KOPT-K1 (cell line): ENCODE data around the gene HSPA4.
"Not testable (repeated sequence)": the region's sequence is repeated elsewhere in the genome, so short reads cannot be mapped to it uniquely, and the experiment has no call there.

Experiments
- H3K27ac ChIP-seq: fragments of 200-600 bp; sonication (generic); 2 replicates; pipeline ENCODE4 v1.5.1; 2016; ENCODE audit warnings: antibody characterized with exemption, mild to moderate bottlenecking, low read depth, low read length; ENCODE audit not compliant: poor library complexity, severe bottlenecking
- H3K36me3 ChIP-seq: fragments of 200-600 bp; sonication (generic); 2 replicates; pipeline ENCODE4 v1.5.1; 2017; ENCODE audit warnings: antibody characterized with exemption, mild to moderate bottlenecking, low read length, moderate library complexity; ENCODE audit not compliant: insufficient read depth
- H3K9me3 ChIP-seq: fragments of 200-600 bp; sonication (generic); 2 replicates; pipeline ENCODE4 v1.5.1; 2017; ENCODE audit warnings: antibody characterized with exemption, low read length, mild to moderate bottlenecking; ENCODE audit not compliant: insufficient read depth, poor library complexity, severe bottlenecking

The HSPA4 gene

GRCh38 chr5:133121080-133121479, 69.3 kb downstream of the HSPA4 start:
- Histone ChIP-seq H3K36me3 (no peaks in the 10 kb centered on the region), H3K9me3 (no peaks in the 10 kb centered on the region), H3K27ac (no peak overlapping the region)

- Histone ChIP-seq H3K9me3 (no peaks in the 10 kb centered on the region), H3K36me3 (no peaks in the 10 kb centered on the region), H3K27ac (no peak overlapping the region)
These were observed 69.9 kb downstream of the HSPA4 start for GRCh38 chr5:133121611-133122150.

GRCh38 chr5:133122711-133123110, 70.9 kb downstream of the HSPA4 start:
- Histone ChIP-seq H3K36me3 (no peaks in the 10 kb centered on the region), H3K9me3 (no peaks in the 10 kb centered on the region), H3K27ac (no peak overlapping the region)

- H3K9me3 ChIP-seq: no peaks in the 10 kb centered on the region
- no peaks in the 10 kb centered on the region for H3K36me3 ChIP-seq
- no peak overlapping the region for H3K27ac ChIP-seq
These were observed 71.5 kb downstream of the HSPA4 start for GRCh38 chr5:133123297-133123696.

GRCh38 chr5:133124891-133125290, 73.1 kb downstream of the HSPA4 start:
- no peak overlapping the region for H3K27ac ChIP-seq
- no peaks in the 10 kb centered on the region for H3K9me3 ChIP-seq
- H3K36me3 ChIP-seq: no peaks in the 10 kb centered on the region

GRCh38 chr5:133128066-133128465, 76.3 kb downstream of the HSPA4 start:
- H3K9me3 ChIP-seq: no peaks in the 10 kb centered on the region
- no peak overlapping the region for H3K27ac ChIP-seq
- H3K36me3 ChIP-seq: no peaks in the 10 kb centered on the region

GRCh38 chr5:133129289-133129688, 77.5 kb downstream of the HSPA4 start:
- no peaks in the 10 kb centered on the region for H3K9me3 ChIP-seq
- H3K27ac ChIP-seq: no peak overlapping the region
- no peaks in the 10 kb centered on the region for H3K36me3 ChIP-seq

- no peaks in the 10 kb centered on the region for H3K36me3 ChIP-seq
- H3K27ac ChIP-seq: no peak overlapping the region
- H3K9me3 ChIP-seq: no peaks in the 10 kb centered on the region
These were observed 78.1 kb downstream of the HSPA4 start for GRCh38 chr5:133129950-133130349.

- H3K9me3 ChIP-seq: no peaks in the 10 kb centered on the region
- no peaks in the 10 kb centered on the region for H3K36me3 ChIP-seq
- no peak overlapping the region for H3K27ac ChIP-seq
These were observed 78.7 kb downstream of the HSPA4 start for GRCh38 chr5:133130387-133131118.

GRCh38 chr5:133132717-133133116, 80.9 kb downstream of the HSPA4 start:
- Histone ChIP-seq H3K36me3 (no peaks in the 10 kb centered on the region), H3K27ac (no peak overlapping the region), H3K9me3 (no peaks in the 10 kb centered on the region)

GRCh38 chr5:133133241-133133640, 81.4 kb downstream of the HSPA4 start:
- not testable (repeated sequence) for H3K36me3 ChIP-seq, H3K9me3 ChIP-seq, H3K27ac ChIP-seq

- not testable (repeated sequence) for H3K27ac ChIP-seq, H3K36me3 ChIP-seq, H3K9me3 ChIP-seq
These were observed 85.1 kb downstream of the HSPA4 start for GRCh38 chr5:133136890-133137289.

- Histone ChIP-seq H3K36me3 (no peaks in the 10 kb centered on the region), H3K27ac (no peak overlapping the region), H3K9me3 (peaks cover 10% of the 10 kb centered on the region)
These were observed 88.5 kb downstream of the HSPA4 start for GRCh38 chr5:133140311-133140710.

- H3K27ac ChIP-seq: no peak overlapping the region
- H3K9me3 ChIP-seq: peaks cover 10% of the 10 kb centered on the region
- no peaks in the 10 kb centered on the region for H3K36me3 ChIP-seq
These were observed 89.9 kb downstream of the HSPA4 start for GRCh38 chr5:133141746-133142145.

GRCh38 chr5:133142782-133143181, 91.0 kb downstream of the HSPA4 start:
- Histone ChIP-seq H3K9me3 (peaks cover 10% of the 10 kb centered on the region), H3K27ac (no peak overlapping the region), H3K36me3 (no peaks in the 10 kb centered on the region)
